SK-N-SH treated with all-trans-retinoic acid at 6 μM for 48 hours (cell line): Measurements from ENCODE around the gene UBL7.

Experiments used
- ATAC-seq: fragments of 200-7000 bp; cut with Tn5 transposase; 3 replicates; pipeline ENCODE4 v1.9.1; 2020; ENCODE audit warnings: mild to moderate bottlenecking, moderate library complexity
- ARNTL ChIP-seq: fragments of 450-650 bp; formaldehyde crosslinking; IDR thresholded peaks from 2 replicates; pipeline ENCODE4 v1.5.0; 2020; ENCODE audit warnings: low read depth, mild to moderate bottlenecking, moderate library complexity, borderline replicate concordance
- BACH2 ChIP-seq: fragments of 250-450 bp; sonication (Bioruptor Pico); IDR thresholded peaks from 2 replicates; pipeline ENCODE4 v1.9.0; 2021; ENCODE audit warnings: mild to moderate bottlenecking, borderline replicate concordance
- ESRRG ChIP-seq: fragments of 250-450 bp; sonication (Bioruptor Pico); IDR thresholded peaks from 2 replicates; pipeline ENCODE4 v1.6.1; 2021; ENCODE audit warnings: mild to moderate bottlenecking
- GLIS3 ChIP-seq: fragments of 250-450 bp; sonication (Bioruptor Pico); IDR thresholded peaks from 2 replicates; pipeline ENCODE4 v1.5.0; 2020; ENCODE audit warnings: mild to moderate bottlenecking, moderate library complexity
- ISL1 ChIP-seq: fragments of 250-450 bp; sonication (Bioruptor Pico); IDR thresholded peaks from 2 replicates; pipeline ENCODE4 v2.1.2; 2022; ENCODE audit warnings: mild to moderate bottlenecking, moderate library complexity
- PATZ1 ChIP-seq: fragments of 250-450 bp; sonication (Bioruptor Pico); IDR thresholded peaks from 2 replicates; pipeline ENCODE4 v1.8.0; 2020; ENCODE audit warnings: mild to moderate bottlenecking, moderate library complexity, borderline replicate concordance
- PPARA ChIP-seq: fragments of 250-450 bp; sonication (Bioruptor Pico); IDR thresholded peaks from 2 replicates; pipeline ENCODE4 v1.5.0; 2020; ENCODE audit warnings: mild to moderate bottlenecking, borderline replicate concordance
- RARB ChIP-seq: fragments of 250-450 bp; sonication (Bioruptor Pico); IDR thresholded peaks from 2 replicates; pipeline ENCODE4 v1.8.0; 2021; ENCODE audit warnings: mild to moderate bottlenecking, moderate library complexity
- SNAI2 ChIP-seq: fragments of 250-450 bp; sonication (Bioruptor Pico); IDR thresholded peaks from 2 replicates; pipeline ENCODE4 v1.5.0; 2020; ENCODE audit warnings: mild to moderate bottlenecking, moderate library complexity
- TCF4 ChIP-seq: fragments of 250-450 bp; sonication (Bioruptor Pico); IDR thresholded peaks from 2 replicates; pipeline ENCODE4 v1.8.0; 2021; ENCODE audit warnings: mild to moderate bottlenecking, moderate library complexity, borderline replicate concordance
- TOX ChIP-seq: fragments of 250-450 bp; sonication (Bioruptor Pico); IDR thresholded peaks from 2 replicates; pipeline ENCODE4 v1.8.0; 2021; ENCODE audit warnings: mild to moderate bottlenecking, moderate library complexity, borderline replicate concordance
- ZC3H10 ChIP-seq: fragments of 250-450 bp; sonication (Bioruptor Pico); IDR thresholded peaks from 2 replicates; pipeline ENCODE4 v1.5.1; 2021; ENCODE audit warnings: mild to moderate bottlenecking, moderate library complexity
- ZFP3 ChIP-seq: fragments of 250-450 bp; sonication (Bioruptor Pico); IDR thresholded peaks from 2 replicates; pipeline ENCODE4 v1.5.0; 2020; ENCODE audit warnings: mild to moderate bottlenecking, moderate library complexity
- ZFP30 ChIP-seq: fragments of 450-650 bp; formaldehyde crosslinking; IDR thresholded peaks from 2 replicates; pipeline ENCODE4 v1.5.0; 2022; ENCODE audit warnings: mild to moderate bottlenecking, moderate library complexity
- ZNF70 ChIP-seq: fragments of 450-650 bp; formaldehyde crosslinking; IDR thresholded peaks from 2 replicates; pipeline ENCODE4 v1.5.0; 2020; ENCODE audit warnings: mild to moderate bottlenecking, moderate library complexity
- ZNF8 ChIP-seq: fragments of 450-650 bp; formaldehyde crosslinking; IDR thresholded peaks from 2 replicates; pipeline ENCODE4 v1.5.0; 2020; ENCODE audit warnings: mild to moderate bottlenecking, moderate library complexity
- TF ChIP-seq, protein P1 (sequence below): fragments of 250-450 bp; sonication (Bioruptor Pico); IDR thresholded peaks from 2 replicates; pipeline ENCODE4 v1.5.1; 2020; ENCODE audit warnings: low read depth, mild to moderate bottlenecking, moderate library complexity
- TF ChIP-seq, protein P2 (sequence below): fragments of 250-450 bp; sonication (Bioruptor Pico); IDR thresholded peaks from 2 replicates; pipeline ENCODE4 v1.5.1; 2021; ENCODE audit warnings: mild to moderate bottlenecking, moderate library complexity
- TF ChIP-seq, protein P3 (sequence below): fragments of 250-450 bp; sonication (Bioruptor Pico); IDR thresholded peaks from 2 replicates; pipeline ENCODE4 v1.5.0; 2020; ENCODE audit warnings: mild to moderate bottlenecking, moderate library complexity
- TF ChIP-seq, protein P4 (sequence below): fragments of 250-450 bp; sonication (Bioruptor Pico); IDR thresholded peaks from 2 replicates; pipeline ENCODE4 v1.8.0; 2021; ENCODE audit warnings: low read depth, mild to moderate bottlenecking, moderate library complexity, borderline replicate concordance

Gene UBL7

DNA sequence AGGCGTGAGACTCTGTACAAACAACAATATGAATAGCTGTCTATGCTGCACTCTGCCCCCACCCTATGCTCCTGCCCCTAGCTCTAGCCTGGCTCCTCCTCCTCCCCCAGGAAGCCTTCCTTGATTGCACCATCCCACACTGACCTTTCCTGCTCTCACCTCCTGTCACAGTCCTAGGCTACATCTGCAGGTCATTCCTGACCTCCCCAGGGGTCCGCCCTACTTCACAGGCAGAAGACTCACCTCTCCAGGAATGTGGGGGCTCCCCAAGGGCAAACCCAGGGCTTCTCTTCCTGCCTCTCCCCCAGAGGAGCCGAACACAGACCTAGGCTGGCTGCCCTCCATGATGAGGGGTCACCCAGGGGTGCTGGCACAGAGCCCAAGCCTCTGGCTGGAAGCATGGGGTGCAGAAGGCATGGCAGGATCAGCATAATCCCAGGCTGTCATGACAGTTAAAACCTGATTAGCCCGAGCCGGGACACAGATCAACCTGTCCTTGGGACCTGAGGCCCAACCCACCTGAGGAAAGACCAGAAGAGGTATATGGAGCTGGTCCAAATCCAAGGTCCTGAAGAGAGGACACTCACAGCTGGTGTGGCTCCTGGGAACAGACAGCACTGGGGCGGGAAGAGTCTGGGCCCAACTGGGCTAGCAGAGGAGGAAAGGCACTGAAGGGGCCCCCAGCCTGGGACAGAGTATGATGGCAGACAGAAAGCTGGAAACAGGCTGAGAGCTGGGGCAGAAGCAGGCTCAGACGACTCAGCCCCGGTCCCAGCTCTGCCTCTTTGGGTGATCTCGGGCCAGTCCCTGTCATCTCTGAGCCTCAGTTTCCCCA, 33.1 kb downstream of the UBL7 start:
- no peak for ATAC-seq
- TF ChIP-seq, protein P1, sequence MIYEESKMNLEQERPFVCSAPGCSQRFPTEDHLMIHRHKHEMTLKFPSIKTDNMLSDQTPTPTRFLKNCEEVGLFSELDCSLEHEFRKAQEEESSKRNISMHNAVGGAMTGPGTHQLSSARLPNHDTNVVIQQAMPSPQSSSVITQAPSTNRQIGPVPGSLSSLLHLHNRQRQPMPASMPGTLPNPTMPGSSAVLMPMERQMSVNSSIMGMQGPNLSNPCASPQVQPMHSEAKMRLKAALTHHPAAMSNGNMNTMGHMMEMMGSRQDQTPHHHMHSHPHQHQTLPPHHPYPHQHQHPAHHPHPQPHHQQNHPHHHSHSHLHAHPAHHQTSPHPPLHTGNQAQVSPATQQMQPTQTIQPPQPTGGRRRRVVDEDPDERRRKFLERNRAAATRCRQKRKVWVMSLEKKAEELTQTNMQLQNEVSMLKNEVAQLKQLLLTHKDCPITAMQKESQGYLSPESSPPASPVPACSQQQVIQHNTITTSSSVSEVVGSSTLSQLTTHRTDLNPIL (CRISPR knock-in tag): no peak
- TF ChIP-seq PPARA: no peak
- TF ChIP-seq ZNF70 (CRISPR knock-in tag): no peak
- no peak for TF ChIP-seq BACH2 (CRISPR knock-in tag)
- TF ChIP-seq, protein P2, sequence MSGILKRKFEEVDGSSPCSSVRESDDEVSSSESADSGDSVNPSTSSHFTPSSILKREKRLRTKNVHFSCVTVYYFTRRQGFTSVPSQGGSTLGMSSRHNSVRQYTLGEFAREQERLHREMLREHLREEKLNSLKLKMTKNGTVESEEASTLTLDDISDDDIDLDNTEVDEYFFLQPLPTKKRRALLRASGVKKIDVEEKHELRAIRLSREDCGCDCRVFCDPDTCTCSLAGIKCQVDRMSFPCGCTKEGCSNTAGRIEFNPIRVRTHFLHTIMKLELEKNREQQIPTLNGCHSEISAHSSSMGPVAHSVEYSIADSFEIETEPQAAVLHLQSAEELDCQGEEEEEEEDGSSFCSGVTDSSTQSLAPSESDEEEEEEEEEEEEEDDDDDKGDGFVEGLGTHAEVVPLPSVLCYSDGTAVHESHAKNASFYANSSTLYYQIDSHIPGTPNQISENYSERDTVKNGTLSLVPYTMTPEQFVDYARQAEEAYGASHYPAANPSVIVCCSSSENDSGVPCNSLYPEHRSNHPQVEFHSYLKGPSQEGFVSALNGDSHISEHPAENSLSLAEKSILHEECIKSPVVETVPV: no peak
- no peak for TF ChIP-seq RARB (CRISPR knock-in tag)
- TF ChIP-seq ESRRG (CRISPR knock-in tag): no peak
- TF ChIP-seq PATZ1 (CRISPR knock-in tag): no peak
- TF ChIP-seq TOX (CRISPR knock-in tag): no peak
- no peak for TF ChIP-seq ZFP3 (CRISPR knock-in tag)
- no peak for TF ChIP-seq ISL1 (CRISPR knock-in tag)
- TF ChIP-seq ARNTL (CRISPR knock-in tag): no peak
- no peak for TF ChIP-seq TCF4 (CRISPR knock-in tag)
- TF ChIP-seq GLIS3 (CRISPR knock-in tag): no peak
- TF ChIP-seq, protein P3, sequence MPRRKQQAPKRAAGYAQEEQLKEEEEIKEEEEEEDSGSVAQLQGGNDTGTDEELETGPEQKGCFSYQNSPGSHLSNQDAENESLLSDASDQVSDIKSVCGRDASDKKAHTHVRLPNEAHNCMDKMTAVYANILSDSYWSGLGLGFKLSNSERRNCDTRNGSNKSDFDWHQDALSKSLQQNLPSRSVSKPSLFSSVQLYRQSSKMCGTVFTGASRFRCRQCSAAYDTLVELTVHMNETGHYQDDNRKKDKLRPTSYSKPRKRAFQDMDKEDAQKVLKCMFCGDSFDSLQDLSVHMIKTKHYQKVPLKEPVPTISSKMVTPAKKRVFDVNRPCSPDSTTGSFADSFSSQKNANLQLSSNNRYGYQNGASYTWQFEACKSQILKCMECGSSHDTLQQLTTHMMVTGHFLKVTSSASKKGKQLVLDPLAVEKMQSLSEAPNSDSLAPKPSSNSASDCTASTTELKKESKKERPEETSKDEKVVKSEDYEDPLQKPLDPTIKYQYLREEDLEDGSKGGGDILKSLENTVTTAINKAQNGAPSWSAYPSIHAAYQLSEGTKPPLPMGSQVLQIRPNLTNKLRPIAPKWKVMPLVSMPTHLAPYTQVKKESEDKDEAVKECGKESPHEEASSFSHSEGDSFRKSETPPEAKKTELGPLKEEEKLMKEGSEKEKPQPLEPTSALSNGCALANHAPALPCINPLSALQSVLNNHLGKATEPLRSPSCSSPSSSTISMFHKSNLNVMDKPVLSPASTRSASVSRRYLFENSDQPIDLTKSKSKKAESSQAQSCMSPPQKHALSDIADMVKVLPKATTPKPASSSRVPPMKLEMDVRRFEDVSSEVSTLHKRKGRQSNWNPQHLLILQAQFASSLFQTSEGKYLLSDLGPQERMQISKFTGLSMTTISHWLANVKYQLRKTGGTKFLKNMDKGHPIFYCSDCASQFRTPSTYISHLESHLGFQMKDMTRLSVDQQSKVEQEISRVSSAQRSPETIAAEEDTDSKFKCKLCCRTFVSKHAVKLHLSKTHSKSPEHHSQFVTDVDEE (CRISPR knock-in tag): no peak
- no peak for TF ChIP-seq SNAI2
- TF ChIP-seq ZC3H10: no peak
- TF ChIP-seq, protein P4, sequence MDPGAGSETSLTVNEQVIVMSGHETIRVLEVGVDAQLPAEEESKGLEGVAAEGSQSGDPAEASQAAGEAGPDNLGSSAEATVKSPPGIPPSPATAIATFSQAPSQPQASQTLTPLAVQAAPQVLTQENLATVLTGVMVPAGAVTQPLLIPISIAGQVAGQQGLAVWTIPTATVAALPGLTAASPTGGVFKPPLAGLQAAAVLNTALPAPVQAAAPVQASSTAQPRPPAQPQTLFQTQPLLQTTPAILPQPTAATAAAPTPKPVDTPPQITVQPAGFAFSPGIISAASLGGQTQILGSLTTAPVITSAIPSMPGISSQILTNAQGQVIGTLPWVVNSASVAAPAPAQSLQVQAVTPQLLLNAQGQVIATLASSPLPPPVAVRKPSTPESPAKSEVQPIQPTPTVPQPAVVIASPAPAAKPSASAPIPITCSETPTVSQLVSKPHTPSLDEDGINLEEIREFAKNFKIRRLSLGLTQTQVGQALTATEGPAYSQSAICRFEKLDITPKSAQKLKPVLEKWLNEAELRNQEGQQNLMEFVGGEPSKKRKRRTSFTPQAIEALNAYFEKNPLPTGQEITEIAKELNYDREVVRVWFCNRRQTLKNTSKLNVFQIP: no peak
- TF ChIP-seq ZNF8: no peak
- TF ChIP-seq ZFP30 (CRISPR knock-in tag): no peak

DNA sequence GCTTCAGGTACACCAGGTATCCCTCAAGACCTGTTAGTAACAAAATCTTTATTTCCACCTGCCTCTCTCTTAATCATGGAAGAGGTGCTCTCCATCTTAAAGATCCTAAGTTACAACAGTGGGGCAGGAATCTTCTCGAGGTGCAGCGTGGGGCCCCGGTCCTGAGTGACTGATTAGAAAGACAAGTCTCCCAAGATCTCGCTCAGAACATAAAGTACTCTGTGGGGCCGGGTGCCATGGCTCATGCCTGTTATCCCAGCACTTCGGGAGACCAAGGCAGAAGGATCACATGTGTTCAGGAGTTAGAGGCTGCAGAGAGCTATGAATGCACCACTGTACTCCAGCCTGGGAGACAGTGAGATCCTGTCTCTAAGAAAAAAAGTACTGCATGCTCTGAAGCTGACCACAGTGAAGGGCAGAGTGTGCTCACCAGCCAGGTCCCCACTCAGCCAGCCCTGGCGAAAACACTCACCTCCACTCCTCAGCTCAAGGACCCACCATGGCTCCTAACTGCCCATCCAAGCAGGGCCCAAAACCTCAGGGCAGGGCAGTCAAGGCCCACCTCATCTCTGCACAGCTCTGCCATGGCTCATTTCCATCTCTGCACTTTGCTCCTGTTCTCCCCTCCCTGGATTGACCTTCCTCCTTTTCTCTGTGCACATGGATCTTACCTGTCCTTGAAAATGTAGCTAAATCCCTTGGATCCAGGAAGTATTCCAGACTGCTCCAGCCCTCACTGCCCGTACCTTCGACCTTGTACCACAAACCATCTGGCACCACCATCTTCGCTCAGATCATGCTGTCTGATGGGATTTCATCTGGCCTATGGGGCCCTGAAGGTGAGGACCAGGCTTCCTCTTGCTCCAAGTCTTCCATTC, 34.3 kb downstream of the UBL7 start:
- no peak for ATAC-seq

More for the DNA sequence above, 34.3 kb downstream of the UBL7 start:
- TF ChIP-seq, protein P1 (CRISPR knock-in tag): no peak
- TF ChIP-seq PPARA: no peak
